GM12875 (cell line): Measurements from ENCODE around the gene MTRR.

Source experiments
- H3K4me3 ChIP-seq: one replicate; pipeline ENCODE4 v1.5.1; 2011; ENCODE audit warnings: low read depth, low read length, control low read depth
- CTCF ChIP-seq: IDR thresholded peaks from 2 replicates; pipeline ENCODE4 v1.5.1; 2011; ENCODE audit warnings: low read depth, mild to moderate bottlenecking, control low read depth, inconsistent platforms, low read length, moderate library complexity, borderline replicate concordance; ENCODE audit not compliant: insufficient read depth

Gene MTRR

DNA sequence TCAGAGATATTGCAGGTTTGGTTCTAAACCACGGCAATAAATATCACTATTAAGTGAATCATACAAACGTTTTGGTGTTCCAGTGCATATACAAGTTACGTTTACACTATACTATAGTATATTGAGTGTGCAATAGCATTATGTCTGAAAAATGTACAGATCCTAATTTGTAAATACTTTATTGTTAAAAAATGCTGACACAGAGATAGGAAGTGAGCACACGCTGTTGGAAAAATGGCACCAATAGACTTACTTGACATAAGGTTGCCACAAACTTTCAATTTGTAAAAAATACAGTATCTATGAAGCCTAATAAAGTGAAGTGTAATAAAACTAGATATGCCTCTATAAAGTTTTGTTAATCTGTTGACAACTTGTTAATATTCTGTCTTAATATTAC lies 34.0 kb upstream of the MTRR start:
- TF ChIP-seq CTCF = no peak
- H3K4me3 ChIP-seq = no peak overlapping the region

DNA sequence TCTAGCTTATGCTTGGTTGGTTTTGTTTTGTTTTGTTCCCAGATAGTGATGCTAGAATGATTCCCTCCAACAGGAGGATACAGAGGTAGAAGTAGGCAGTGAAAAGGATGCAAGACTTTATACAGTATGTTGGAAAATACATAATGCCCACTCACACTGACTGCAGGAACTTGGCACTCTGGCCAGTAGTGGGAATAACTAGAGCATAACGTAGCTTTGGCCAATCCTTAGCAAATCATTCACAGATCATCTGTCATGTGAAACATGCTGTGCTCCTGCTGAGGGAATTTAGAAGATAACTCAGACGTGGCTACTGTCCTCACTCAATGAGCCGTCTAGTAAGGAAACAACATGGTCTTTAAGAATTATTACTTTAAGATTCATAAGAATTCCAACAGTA lies 31.5 kb upstream of the MTRR start:
- no peak overlapping the region for H3K4me3 ChIP-seq
- no peak for TF ChIP-seq CTCF

GRCh38 chr5:7842531-7842930 lies 26.4 kb upstream of the MTRR start:
- no peak overlapping the region for H3K4me3 ChIP-seq
- no peak for TF ChIP-seq CTCF

DNA sequence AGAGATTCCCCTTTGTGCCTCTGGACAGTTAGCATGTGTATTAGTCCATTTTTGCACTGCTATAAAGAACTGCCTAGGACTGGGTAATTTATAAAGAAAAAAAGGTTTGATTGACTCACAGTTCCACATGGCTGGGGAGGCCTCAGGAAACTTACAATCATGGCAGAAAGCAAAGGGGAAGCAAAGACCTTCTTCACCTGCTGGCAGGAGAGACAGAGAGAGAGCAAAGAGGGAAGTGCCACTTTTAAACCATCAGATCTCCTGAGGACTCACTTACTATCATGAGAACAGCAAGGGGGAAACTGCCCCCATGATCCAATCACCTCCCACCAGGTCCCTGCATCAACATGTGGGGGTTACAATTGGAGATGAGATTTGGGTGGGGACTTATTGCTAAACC lies 24.0 kb upstream of the MTRR start:
- no peak for TF ChIP-seq CTCF
- H3K4me3 ChIP-seq = no peak overlapping the region

GRCh38 chr5:7845557-7845956 lies 23.4 kb upstream of the MTRR start:
- no peak overlapping the region for H3K4me3 ChIP-seq
- no peak for TF ChIP-seq CTCF

DNA sequence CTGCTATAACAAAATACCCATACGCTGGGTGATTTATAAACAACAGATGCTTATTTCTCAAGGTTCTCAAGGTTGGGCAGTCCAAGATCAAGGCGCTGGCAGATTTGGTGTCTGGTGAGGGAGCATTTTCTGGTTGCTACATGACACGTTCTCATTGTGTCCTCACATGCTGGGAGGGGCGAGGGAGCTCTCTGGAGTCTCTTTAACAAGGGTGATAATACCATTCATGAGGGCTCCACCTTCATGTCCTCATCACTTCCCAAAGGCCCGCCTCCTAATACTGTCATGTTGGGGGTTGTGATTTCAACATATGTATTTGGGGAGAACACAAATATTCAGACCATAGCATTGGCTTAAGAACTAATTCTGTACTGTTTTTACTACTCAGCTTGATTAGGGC lies 22.6 kb upstream of the MTRR start:
- H3K4me3 ChIP-seq = no peak overlapping the region
- no peak for TF ChIP-seq CTCF

- no peak overlapping the region for H3K4me3 ChIP-seq
- no peak for TF ChIP-seq CTCF
Measured at GRCh38 chr5:7848296-7848695, 20.7 kb upstream of the MTRR start.
